Stimulated activated CD8-positive, alpha-beta memory T cell treated with anti-CD3 and anti-CD28 coated beads, Interleukin-7, amount 100 ng/mL, for 24 hours (primary cell): Measurements from ENCODE around the gene PSKH1.

Experiments used
- DNase-seq: peaks from one replicate; pipeline ENCODE4 v3.0.0-alpha.2; 2020; ENCODE audit warnings: low read depth

The PSKH1 gene

DNA sequence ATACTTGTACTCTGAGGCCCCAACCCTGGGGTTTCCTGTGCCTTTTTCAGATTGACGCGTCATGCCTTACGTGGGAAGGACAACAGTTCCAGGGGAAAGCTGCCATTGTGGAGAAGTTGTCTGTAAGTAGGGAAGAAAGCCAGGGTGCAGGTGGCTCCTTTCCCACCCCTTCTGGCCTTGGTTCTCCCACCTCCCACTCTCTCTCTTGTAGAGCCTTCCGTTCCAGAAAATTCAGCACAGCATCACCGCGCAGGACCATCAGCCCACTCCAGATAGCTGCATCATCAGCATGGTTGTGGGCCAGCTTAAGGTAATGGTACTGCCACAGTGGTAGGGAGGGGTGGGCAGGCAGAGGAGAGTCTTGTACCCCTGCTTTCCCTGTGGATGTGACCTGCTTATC is 24.8 kb upstream of the PSKH1 start:
- no peak for DNase-seq

DNA sequence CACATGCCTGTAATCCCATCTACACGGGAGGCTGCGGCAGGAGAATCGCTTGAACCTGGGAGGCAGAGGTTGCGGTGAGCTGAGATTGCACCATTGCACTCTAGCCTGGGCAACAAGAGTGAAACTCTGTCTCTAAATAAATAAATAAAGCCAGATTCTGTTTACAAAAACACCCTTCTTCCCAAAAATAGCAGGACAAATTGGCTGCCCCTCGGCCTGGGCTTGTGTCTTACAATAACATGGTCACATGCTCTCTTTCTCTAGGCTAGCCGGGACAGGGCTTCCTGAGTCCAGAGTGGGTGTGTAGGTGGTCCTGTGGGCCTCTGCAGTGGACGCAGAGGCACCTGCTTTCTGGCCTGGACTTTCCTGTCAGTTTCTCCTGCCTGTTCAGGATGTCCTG is 23.4 kb upstream of the PSKH1 start:
- DNase-seq, result no peak

DNA sequence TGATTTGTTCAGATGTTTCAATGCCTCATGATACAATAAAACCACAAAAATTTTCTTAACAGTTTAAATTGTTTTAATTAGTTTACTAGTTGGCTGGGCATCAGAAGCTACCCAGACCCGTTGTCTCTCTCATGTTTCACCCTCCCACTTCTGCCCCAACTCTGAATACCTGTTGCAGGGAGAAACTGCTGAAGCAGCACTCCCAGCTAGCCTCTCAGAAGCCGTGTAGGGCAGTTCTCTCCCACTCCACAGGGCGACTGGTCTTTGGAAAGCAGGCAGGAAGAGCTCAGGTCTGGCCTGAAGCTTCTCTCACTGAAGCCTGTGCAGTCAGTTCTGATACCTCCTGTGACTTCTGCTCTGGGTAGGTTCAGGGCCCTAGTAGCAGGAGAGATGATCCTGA is 21.8 kb upstream of the PSKH1 start:
- no peak for DNase-seq

DNA sequence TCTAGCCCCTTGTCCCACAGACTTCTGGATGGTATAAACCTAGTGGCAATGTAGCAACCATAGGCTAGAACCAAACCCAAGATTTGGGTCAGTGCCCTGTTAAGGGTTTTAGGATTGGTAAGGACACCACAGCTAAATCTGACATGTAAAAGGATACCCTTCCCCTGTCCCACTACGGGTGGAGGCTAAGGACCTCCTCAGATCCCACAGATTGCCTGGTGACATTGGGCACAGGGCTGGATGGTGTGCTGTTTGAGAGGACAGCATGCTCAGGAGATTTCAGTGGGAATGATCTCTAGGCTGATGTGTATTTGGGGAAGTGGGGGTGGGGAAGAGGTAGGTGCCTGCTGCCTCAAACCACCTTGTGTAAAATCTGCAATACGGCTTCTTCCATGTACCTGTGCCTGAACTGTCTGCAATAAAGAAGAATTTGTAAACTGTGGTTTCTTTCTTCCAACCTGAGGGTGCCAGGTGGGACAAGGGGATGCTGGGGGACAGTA is 20.9 kb upstream of the PSKH1 start:
- no peak for DNase-seq

DNA sequence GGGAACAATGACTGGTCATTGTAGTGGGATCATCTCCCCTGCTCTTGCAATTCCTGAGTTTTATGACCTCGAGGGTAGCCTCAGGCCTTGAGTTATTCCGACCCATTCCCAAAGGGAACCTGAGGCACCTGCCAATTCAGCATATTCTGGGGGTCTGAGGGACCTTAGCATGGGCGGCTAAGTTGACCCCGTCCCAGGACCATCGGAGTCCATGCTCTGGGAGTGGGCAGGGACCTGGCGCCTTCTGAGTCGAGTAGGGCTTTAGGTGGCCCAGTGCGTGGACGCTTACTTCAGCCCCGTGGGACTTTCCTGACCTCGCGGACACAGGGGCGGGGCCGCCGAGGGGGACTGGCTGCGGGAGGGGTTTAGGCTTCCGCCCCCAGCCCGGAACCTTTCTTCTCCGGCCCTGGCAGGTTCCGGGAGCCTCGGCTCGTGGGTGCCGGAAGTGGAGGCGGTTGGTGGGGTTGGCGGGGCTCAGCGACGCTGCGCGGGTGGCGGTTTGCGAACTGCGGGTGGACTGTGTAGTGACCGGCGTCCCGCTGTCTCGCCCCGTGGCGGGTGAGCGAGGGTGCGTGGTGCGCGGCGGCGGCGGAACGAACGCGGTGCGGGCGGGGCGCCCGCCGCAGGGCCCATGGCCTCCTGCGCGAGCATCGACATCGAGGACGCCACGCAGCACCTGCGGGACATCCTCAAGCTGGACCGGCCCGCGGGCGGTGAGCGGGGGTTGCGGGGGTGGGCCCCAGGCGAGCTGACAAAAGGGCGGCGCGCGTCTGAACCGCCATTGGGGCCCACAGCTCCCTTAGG is 20.2 kb upstream of the PSKH1 start, which contains the start of gene EDC4:
Gene EDC4 (plus strand): TSS at position 422 of the 804 bp plus-strand sequence. CDS start 210 bp downstream, at position 632.
- peak; percentile 82 for DNase-seq

DNA sequence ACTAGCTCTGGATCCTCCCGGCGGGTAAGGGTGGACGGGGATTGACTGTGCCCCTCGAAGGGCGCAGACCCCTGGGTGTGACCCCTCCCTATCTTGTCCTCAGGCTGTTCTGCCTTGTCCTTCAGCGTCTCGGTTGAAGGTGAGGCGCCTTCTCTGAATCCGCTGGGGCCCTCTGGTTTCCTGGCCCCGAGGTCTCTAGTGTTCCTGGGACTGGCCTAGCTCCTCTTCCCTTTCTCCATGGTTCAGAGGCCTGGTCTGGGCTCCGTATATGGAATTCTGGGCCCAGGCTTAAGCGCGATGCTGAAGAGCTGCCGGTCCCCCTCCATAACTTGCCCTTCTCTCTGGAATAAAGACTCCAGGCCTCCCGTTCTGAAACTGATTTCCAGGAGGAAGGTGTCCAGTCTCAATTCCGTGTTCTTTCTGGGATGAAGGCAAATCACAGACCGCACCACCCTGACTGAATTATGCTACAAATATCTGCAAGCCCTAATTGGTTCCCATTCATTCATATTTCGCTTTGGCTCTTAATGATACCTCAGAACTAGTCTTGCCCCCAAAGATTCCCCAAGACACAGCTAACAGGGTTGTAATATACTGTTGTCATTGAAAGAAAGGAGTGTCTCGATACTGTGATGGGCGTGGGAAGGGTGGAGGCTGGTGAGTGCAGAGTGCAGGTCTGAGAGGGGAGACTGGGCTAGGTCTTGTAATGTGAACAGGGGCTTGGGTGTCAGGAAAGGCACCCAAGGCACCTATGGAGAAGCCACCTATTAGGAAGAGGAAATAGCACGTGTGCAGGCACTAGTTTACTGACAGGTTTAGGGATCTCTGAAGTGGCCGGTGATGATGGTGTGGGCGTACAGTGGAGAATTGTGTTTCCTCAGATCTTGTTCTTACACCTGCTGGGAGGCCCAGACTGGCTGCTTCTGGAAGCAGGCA is 19.4 kb upstream of the PSKH1 start:
- no peak for DNase-seq

DNA sequence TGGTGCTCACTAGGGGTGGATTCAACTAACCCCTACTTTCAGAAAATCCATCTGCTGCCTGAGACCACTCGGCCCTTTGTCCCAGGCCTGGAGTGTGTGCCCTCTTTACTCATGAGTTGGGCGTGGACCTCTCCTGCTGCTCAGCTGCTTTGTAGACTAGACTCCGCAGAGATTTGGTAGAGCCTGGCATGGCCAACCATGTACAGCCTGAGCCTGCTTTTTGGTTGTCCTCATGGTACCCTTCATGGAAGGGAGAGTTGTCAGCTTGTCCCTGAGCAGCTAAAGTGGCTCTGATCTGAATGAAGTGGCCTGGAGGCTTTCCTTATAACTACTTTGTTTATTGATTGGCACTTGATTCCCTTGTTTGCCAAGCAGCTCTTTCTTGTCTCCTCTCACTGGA is 18.7 kb upstream of the PSKH1 start:
- DNase-seq, result no peak

DNA sequence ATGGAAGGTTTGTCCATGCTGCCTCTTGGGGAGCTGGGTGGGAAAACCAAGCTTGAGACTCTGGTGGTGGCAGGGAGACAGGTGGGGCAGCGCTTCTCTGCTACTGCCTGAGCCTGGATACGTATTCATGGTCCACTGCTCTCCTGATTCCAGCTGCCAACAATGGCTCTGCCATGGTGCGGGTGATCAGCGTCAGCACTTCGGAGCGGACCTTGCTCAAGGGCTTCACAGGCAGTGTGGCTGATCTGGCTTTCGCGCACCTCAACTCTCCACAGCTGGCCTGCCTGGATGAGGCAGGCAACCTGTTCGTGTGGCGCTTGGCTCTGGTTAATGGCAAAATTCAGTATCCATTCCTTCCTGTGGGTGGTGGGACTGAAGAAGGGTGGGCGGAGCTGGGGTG is 16.0 kb upstream of the PSKH1 start:
- DNase-seq, result no peak

DNA sequence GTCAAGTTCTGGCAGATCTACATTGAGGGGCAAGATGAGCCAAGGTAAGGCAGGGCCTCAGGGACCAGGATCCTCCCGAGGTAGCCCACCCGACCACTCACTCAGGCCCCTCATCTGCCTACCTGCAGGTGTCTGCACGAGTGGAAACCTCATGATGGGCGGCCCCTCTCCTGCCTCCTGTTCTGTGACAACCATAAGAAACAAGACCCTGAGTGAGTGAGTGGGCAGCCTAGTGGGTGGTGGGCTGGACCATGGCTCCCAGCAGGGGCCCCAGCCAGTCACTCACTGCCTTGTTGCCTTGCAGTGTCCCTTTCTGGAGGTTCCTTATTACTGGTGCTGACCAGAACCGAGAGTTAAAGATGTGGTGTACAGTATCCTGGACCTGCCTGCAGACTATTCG is 14.8 kb upstream of the PSKH1 start:
- no peak for DNase-seq

DNA sequence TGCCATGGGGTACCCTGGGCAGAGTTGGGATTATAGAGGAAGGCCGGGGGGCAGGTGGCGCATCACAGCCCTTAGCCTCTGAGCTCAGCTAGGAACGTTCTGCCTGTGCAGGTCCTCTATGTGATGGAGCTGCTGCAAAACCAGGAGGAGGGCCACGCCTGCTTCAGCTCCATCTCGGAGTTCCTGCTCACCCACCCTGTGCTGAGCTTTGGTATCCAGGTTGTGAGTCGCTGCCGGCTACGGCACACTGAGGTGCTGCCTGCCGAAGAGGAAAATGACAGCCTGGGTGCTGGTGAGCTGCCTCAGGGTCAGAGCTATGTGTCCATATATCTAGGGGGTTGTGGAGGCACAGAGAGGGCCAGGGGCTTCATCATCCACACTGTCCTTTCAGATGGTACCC is 14.2 kb upstream of the PSKH1 start:
- no peak for DNase-seq

DNA sequence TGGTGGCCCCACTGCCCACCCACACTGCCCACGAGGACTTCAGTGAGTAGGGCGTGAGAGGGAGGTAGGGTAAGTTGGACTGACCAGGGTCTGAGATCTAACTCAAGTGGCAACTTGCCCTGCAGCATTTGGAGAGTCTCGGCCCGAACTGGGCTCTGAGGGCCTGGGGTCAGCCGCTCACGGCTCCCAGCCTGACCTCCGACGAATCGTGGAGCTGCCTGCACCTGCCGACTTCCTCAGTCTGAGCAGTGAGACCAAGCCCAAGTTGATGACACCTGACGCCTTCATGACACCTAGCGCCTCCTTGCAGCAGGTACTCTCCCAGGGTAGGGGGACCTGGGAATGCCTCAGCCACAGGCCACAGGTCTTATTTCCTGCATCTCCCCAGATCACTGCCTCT is 13.6 kb upstream of the PSKH1 start:
- no peak for DNase-seq

DNA sequence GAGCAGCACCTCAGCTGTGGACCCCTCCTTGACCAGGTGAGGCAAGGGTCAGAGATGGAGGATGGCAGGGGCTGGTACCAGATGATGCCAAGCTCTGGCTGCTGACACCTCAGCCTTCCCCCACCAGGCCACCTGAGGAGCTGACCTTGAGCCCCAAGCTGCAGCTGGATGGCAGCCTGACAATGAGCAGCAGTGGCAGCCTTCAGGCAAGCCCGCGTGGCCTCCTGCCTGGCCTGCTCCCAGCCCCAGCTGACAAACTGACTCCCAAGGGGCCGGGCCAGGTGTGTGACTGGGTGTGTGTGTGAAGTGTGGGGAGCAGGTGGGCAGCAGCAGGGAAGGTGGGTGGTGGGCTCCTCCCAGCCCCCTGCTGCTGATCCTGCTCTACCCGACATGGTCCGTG is 13.1 kb upstream of the PSKH1 start:
- DNase-seq, result no peak

DNA sequence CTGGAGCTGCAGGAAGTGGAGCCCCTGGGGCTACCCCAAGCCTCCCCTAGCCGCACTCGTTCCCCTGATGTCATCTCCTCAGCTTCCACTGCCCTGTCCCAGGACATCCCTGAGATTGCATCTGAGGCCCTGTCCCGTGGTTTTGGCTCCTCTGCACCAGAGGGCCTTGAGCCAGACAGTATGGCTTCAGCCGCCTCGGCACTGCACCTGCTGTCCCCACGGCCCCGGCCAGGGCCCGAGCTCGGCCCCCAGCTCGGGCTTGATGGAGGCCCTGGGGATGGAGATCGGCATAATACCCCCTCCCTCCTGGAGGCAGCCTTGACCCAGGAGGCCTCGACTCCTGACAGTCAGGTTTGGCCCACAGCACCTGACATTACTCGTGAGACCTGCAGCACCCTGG is 12.5 kb upstream of the PSKH1 start:
- DNase-seq, result no peak

DNA sequence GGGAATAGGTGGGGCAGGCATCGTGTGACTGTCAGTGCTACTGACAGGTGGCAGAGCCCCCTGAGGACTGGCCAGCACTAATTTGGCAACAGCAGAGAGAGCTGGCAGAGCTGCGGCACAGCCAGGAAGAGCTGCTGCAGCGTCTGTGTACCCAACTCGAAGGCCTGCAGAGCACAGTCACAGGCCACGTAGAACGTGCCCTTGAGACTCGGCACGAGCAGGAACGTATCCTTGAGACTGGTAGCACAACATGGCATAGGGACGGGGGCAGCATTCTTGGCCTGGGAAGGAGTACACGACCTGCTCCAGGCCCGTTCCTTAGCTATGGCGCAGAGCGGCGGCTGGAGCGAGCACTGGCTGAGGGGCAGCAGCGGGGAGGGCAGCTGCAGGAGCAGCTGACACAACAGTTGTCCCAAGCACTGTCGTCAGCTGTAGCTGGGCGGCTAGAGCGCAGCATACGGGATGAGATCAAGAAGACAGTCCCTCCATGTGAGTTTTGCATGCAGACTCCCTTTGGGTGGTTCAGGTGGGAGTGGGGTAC is 11.4 kb upstream of the PSKH1 start:
- DNase-seq, result no peak

DNA sequence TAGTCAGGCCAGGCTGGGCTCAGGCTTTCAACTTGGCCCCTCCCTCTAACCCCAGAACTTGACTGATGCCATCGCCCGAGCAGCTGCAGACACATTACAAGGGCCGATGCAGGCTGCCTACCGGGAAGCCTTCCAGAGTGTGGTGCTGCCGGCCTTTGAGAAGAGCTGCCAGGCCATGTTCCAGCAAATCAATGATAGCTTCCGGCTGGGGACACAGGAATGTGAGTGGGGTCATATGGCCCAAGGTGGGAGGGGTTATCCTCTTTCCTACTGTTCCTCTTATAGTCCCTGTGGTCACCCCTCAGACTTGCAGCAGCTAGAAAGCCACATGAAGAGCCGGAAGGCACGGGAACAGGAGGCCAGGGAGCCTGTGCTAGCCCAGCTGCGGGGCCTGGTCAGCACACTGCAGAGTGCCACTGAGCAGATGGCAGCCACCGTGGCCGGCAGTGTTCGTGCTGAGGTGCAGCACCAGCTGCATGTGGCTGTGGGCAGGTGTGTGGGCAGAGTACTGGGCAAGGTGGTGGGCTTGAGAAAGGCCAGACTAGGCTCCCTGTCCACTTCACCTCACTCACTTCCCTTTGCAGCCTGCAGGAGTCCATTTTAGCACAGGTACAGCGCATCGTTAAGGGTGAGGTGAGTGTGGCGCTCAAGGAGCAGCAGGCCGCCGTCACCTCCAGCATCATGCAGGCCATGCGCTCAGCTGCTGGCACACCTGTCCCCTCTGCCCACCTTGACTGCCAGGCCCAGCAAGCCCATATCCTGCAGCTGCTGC is 10.5 kb upstream of the PSKH1 start:
- no peak for DNase-seq

DNA sequence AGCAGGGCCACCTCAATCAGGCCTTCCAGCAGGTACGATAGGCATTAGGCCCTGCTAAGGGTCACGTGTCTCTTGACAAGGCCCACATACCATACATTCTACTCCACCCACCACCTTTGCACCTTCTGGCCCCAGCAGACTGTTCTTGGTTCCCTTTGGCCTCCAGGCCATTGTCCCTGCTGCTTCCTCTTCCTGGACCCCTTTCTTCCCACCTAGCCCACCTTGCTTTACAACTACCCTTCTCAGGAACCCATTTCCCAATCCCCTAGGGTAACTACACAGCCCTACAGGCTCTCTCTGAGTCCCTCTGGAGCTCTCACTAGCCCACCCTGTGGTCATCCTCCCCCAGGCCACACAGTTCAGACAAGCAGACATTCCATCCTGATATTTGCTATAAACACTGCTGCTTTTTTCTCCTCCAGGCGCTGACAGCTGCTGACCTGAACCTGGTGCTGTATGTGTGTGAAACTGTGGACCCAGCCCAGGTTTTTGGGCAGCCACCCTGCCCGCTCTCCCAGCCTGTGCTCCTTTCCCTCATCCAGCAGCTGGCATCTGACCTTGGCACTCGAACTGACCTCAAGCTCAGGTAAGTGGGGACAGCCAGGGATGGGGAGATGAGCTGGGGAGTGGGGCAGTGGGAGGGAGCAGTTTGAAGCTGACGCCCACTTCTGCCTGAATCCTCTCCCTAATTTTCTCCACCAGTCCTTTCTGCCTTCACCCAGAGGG is 9.7 kb upstream of the PSKH1 start:
- no peak for DNase-seq

DNA sequence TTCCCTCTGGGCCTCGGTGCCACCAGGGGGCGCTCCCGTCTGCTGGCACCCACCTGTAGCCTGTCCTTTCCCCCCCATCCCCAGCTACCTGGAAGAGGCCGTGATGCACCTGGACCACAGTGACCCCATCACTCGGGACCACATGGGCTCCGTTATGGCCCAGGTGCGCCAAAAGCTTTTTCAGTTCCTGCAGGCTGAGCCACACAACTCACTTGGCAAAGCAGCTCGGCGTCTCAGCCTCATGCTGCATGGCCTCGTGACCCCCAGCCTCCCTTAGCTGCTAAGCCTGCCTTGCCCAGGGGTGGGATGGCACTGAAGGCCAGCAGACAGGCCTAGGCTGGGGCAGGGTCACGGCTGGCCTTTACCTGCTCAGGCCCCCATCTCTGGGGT is 9.2 kb upstream of the PSKH1 start:
- DNase-seq, result peak; percentile 56

DNA sequence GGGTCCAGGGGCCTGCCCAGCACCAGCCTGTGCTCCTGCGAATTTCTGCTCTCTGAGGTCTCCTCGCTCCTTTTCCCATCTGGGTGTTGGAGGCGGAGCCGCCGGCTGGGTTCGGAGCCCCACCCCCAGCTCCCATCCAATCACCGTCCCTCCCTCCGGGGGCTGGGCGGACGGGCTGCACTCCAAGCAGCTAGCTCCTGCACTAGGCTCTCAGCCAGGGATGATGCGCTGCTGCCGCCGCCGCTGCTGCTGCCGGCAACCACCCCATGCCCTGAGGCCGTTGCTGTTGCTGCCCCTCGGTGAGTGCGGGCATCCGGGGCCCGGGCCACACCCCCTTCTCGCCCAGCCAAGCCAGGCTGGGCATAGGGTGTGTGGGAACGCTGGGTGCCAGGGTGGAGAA is 8.4 kb upstream of the PSKH1 start, which contains the start of gene NRN1L:
Gene NRN1L (plus strand): TSS at position 202 of the 400 bp plus-strand sequence. CDS start 19 bp downstream, at position 221.
- DNase-seq, result no peak

DNA sequence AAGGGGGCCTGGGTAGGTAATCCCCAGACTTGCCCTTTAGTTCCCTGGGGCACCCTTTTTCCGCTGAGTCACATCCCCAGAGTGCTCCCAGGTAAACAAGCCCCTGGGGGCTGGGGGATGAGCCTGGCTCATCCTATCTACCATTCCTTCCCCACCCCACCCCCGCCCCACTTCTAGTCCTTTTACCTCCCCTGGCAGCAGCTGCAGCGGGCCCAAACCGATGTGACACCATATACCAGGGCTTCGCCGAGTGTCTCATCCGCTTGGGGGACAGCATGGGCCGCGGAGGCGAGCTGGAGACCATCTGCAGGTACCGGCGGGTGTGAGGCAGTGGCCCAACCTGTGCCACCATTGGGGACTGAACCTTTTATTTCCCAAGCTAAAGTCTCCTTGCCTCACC is 7.5 kb upstream of the PSKH1 start:
- DNase-seq, result no peak

DNA sequence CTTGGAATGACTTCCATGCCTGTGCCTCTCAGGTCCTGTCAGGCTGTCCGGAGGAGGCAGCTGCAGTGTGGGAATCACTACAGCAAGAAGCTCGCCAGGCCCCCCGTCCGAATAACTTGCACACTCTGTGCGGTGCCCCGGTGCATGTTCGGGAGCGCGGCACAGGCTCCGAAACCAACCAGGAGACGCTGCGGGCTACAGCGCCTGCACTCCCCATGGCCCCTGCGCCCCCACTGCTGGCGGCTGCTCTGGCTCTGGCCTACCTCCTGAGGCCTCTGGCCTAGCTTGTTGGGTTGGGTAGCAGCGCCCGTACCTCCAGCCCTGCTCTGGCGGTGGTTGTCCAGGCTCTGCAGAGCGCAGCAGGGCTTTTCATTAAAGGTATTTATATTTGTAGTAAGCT is 7.1 kb upstream of the PSKH1 start:
- no peak for DNase-seq

DNA sequence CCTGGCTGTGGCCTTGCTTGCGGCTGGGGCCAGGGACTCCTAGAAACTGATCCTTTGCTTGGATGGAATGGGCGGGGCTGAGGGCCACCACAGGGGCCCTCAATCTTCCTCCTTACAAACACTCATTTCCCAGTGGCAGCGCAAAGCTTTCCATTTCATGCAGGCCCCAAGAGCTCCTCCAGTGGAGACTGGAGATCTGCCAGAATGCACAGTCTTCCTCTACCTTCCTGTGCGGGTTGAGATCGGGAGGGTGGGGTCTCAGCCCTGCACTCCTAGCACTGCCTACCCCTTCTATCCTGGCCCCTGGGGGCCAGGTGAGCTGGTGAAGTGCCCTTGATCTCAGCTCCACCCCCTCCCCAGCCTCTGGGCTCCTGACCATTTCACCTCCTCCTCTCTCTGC is 6.7 kb upstream of the PSKH1 start:
- no peak for DNase-seq
